Osteoblast (primary cell): ENCODE results near the gene HS2ST1. TPM values are rescaled to one million over a fixed set of nuclear protein-coding genes. Genes with fewer than 3 reads are reported as not detected.

Experiments
- DNase-seq: peaks from one replicate; pipeline ENCODE4 v3.0.0; 2011; ENCODE audit warnings: low spot score, mixed read lengths; ENCODE audit not compliant: insufficient read length; ENCODE audit errors: missing footprints
- H2AFZ ChIP-seq: 2 replicates; pipeline ENCODE4 v1.6.0; 2011; ENCODE audit warnings: mild to moderate bottlenecking, low read length
- H3K27ac ChIP-seq: 2 replicates; pipeline ENCODE4 v1.5.1; 2011; ENCODE audit warnings: mild to moderate bottlenecking, low read depth, low read length, moderate library complexity
- H3K27me3 ChIP-seq: 2 replicates; pipeline ENCODE4 v1.6.0; 2012; ENCODE audit warnings: mild to moderate bottlenecking, control low read depth, inconsistent platforms, low read length, moderate library complexity; ENCODE audit not compliant: insufficient read depth
- H3K36me3 ChIP-seq: 2 replicates; pipeline ENCODE4 v1.5.1; 2011; ENCODE audit warnings: mild to moderate bottlenecking, low read length, control low read depth, moderate library complexity; ENCODE audit not compliant: insufficient read depth
- H3K4me1 ChIP-seq: 2 replicates; pipeline ENCODE4 v1.5.1; 2011; ENCODE audit warnings: mild to moderate bottlenecking, low read length, control low read depth, moderate library complexity; ENCODE audit not compliant: insufficient read depth
- H3K4me2 ChIP-seq: 2 replicates; pipeline ENCODE4 v1.6.0; 2011; ENCODE audit warnings: mild to moderate bottlenecking, low read length; ENCODE audit not compliant: insufficient read depth
- H3K4me3 ChIP-seq: fragments of 200-600 bp; sonication (generic); 3 replicates; pipeline ENCODE4 v1.5.1; 2012; ENCODE audit warnings: mild to moderate bottlenecking, low read length, inconsistent platforms; ENCODE audit not compliant: insufficient read depth
- H3K79me2 ChIP-seq: 2 replicates; pipeline ENCODE4 v1.6.0; 2012; ENCODE audit warnings: mild to moderate bottlenecking, low read length, control low read depth, inconsistent platforms; ENCODE audit not compliant: insufficient read depth
- H3K9me3 ChIP-seq: 2 replicates; pipeline ENCODE4 v1.5.1; 2011; ENCODE audit warnings: low read depth, low read length, control low read depth
- H4K20me1 ChIP-seq: 2 replicates; pipeline ENCODE4 v1.6.0; 2012; ENCODE audit warnings: mild to moderate bottlenecking, low read length, control low read depth; ENCODE audit not compliant: insufficient read depth
- CTCF ChIP-seq: IDR thresholded peaks from 2 replicates; pipeline ENCODE4 v1.5.1; 2011; ENCODE audit warnings: mild to moderate bottlenecking, low read depth, low read length, moderate library complexity; ENCODE audit errors: extremely low read depth
- total RNA-seq: library from RNA; depleted of rRNA; stranded (reverse); fragments of >200 nt; gene quantifications from 2 replicates; pipeline ENCODE4 v1.2.3, GENCODE V29; 2012

HS2ST1 gene
- total RNA-seq, 1 donor, result 20.3 TPM

- no peaks in the 10 kb centered on the region for H3K36me3 ChIP-seq
- H3K27me3 ChIP-seq, result no peaks in the 10 kb centered on the region
- H2AFZ ChIP-seq, result no peak overlapping the region
- peaks cover 3% of the 10 kb centered on the region for H3K4me1 ChIP-seq
- H3K79me2 ChIP-seq, result no peaks in the 10 kb centered on the region
- TF ChIP-seq CTCF, result no peak
- H3K4me3 ChIP-seq, result no peak overlapping the region
- H3K9me3 ChIP-seq, result no peaks in the 10 kb centered on the region
- no peak overlapping the region for H3K4me2 ChIP-seq
- H4K20me1 ChIP-seq, result no peaks in the 10 kb centered on the region
- no peak for DNase-seq
- no peak overlapping the region for H3K27ac ChIP-seq
These were observed 191.7 kb downstream of the HS2ST1 start for GRCh38 chr1:87106144-87106543.

DNA sequence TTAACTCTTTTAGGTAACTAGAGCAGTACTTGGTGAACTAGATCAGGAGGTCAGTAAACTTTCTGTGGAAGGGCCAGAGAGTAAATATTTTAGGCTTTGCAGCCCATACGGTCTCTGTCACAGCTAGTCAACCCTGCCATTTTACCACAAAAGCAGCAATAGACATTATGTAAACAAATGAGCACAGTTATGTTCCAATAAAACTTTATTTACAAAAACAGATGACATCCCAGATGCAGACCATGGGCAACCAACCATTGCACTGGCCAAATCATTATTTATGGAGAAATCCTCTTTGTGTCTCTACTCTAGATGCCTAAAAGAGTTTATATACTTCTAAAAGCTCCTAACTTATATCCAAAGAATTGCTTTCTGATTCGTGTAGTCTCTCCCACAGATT lies 192.4 kb downstream of the HS2ST1 start:
- no peak overlapping the region for H3K27ac ChIP-seq
- H3K4me1 ChIP-seq, result peaks cover 3% of the 10 kb centered on the region
- H3K4me2 ChIP-seq, result no peak overlapping the region
- no peaks in the 10 kb centered on the region for H4K20me1 ChIP-seq
- no peaks in the 10 kb centered on the region for H3K27me3 ChIP-seq
- H3K4me3 ChIP-seq, result no peak overlapping the region
- DNase-seq, result no peak
- no peaks in the 10 kb centered on the region for H3K36me3 ChIP-seq
- no peak overlapping the region for H2AFZ ChIP-seq
- no peaks in the 10 kb centered on the region for H3K9me3 ChIP-seq
- no peaks in the 10 kb centered on the region for H3K79me2 ChIP-seq
- TF ChIP-seq CTCF, result no peak

GRCh38 chr1:87108228-87108627 lies 193.8 kb downstream of the HS2ST1 start:
- no peak overlapping the region for H3K4me3 ChIP-seq
- H3K79me2 ChIP-seq, result no peaks in the 10 kb centered on the region
- H3K36me3 ChIP-seq, result no peaks in the 10 kb centered on the region
- H3K4me1 ChIP-seq, result peaks cover 8% of the 10 kb centered on the region
- H4K20me1 ChIP-seq, result no peaks in the 10 kb centered on the region
- H2AFZ ChIP-seq, result no peak overlapping the region
- no peak overlapping the region for H3K4me2 ChIP-seq
- H3K9me3 ChIP-seq, result no peaks in the 10 kb centered on the region
- no peaks in the 10 kb centered on the region for H3K27me3 ChIP-seq
- H3K27ac ChIP-seq, result no peak overlapping the region
- no peak for TF ChIP-seq CTCF
- no peak for DNase-seq

DNA sequence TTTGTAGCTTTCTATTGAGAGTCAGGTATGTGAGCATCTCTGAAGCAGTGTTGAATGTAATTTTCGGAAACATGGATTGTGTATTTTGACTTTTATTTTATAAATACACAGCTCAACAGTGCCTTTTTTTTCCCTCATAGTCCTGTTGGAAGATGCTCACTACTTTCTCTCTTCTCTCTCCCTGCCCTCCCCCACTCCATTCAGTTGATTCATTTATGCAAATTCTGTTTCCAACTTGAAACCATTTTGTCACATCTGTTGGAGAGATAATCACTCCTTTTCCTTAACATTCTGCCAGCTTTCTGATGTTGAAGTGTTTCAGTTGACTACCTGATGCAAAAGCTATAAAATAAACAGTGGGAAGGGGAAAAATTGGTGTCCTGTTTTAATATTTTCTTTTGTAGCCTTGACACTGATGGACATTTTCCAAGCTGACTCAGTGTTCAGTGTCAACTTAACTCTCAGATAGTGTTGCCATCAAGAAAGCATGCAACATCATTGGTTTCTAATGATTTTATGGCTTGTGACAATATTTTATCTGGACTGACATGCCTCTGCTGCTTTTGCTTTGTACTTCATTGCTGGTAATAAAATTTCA lies 194.5 kb downstream of the HS2ST1 start:
- no peak overlapping the region for H3K4me2 ChIP-seq
- no peak for TF ChIP-seq CTCF
- no peaks in the 10 kb centered on the region for H3K79me2 ChIP-seq
- H3K27me3 ChIP-seq, result no peaks in the 10 kb centered on the region
- no peak overlapping the region for H2AFZ ChIP-seq
- H3K36me3 ChIP-seq, result no peaks in the 10 kb centered on the region
- H3K9me3 ChIP-seq, result no peaks in the 10 kb centered on the region
- no peaks in the 10 kb centered on the region for H4K20me1 ChIP-seq
- peaks cover 13% of the 10 kb centered on the region for H3K4me1 ChIP-seq
- DNase-seq, result no peak
- H3K4me3 ChIP-seq, result no peak overlapping the region
- no peak overlapping the region for H3K27ac ChIP-seq
